ENCODE measurements around the gene STX19.
"Not testable (repeated sequence)": the region's sequence is repeated elsewhere in the genome, so short reads cannot be mapped to it uniquely, and the experiment has no call there.

STX19 gene

GRCh38 chr3:94049267-94049666 is 20.9 kb upstream of the STX19 start:
- Mint-ChIP-seq H3K36me3 (peaks cover 2% of the 10 kb centered on the region), H3K27ac (no peak overlapping the region), H3K9me3 (no peaks in the 10 kb centered on the region), H3K27me3 (no peaks in the 10 kb centered on the region), H3K4me3 (no peak overlapping the region), H3K4me1 (no peaks in the 10 kb centered on the region)

- H3K9me3 Mint-ChIP-seq: no peaks in the 10 kb centered on the region
- H3K27me3 Mint-ChIP-seq: no peaks in the 10 kb centered on the region
- no peaks in the 10 kb centered on the region for H3K4me1 Mint-ChIP-seq
- H3K4me3 Mint-ChIP-seq: no peak overlapping the region
- no peak overlapping the region for H3K27ac Mint-ChIP-seq
- H3K36me3 Mint-ChIP-seq: peaks cover 5% of the 10 kb centered on the region
Measured at GRCh38 chr3:94046533-94046932, 18.1 kb upstream of the STX19 start.

GRCh38 chr3:94044100-94044936 is 15.9 kb upstream of the STX19 start:
- not testable (repeated sequence) for H3K36me3 Mint-ChIP-seq, H3K27ac Mint-ChIP-seq, H3K9me3 Mint-ChIP-seq, H3K4me1 Mint-ChIP-seq, H3K4me3 Mint-ChIP-seq, H3K27me3 Mint-ChIP-seq

- Mint-ChIP-seq H3K27ac (peak overlapping the region; percentile 46), H3K36me3 (peaks cover 5% of the 10 kb centered on the region), H3K4me1 (no peaks in the 10 kb centered on the region), H3K9me3 (no peaks in the 10 kb centered on the region), H3K27me3 (no peaks in the 10 kb centered on the region), H3K4me3 (no peak overlapping the region)
Measured at GRCh38 chr3:94043285-94043684, 14.9 kb upstream of the STX19 start.

DNA sequence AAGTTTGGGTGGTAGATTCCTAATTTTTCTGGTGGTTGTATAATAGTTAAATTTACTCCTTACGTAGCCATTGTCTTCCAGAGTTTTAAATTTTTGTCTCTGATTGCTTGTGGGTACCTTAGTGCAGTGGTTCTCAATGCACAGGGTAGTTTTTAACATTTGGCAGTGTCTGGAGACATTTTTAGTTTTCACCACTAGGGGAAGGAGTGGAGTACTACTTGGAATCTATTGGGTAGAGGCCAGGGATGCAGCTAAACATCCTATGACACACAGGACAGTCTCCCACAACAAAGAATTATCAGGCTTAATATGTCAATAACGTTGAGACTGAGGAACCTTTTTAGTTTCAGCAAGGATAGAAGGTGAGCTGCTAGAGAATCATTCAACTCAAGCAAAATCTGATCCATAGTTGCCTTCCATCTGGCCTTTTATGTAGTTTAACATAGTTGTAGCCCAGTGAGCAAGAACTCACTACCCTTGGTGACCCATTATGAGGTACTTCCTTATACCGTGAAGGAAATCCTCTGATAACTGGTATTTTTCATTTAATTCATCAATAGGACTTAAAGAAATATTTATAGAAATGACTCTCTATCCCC is 8.6 kb upstream of the STX19 start:
- Mint-ChIP-seq H3K36me3 (peaks cover 6% of the 10 kb centered on the region), H3K27me3 (no peaks in the 10 kb centered on the region), H3K4me1 (no peaks in the 10 kb centered on the region), H3K9me3 (no peaks in the 10 kb centered on the region), H3K27ac (no peak overlapping the region), H3K4me3 (no peak overlapping the region)

DNA sequence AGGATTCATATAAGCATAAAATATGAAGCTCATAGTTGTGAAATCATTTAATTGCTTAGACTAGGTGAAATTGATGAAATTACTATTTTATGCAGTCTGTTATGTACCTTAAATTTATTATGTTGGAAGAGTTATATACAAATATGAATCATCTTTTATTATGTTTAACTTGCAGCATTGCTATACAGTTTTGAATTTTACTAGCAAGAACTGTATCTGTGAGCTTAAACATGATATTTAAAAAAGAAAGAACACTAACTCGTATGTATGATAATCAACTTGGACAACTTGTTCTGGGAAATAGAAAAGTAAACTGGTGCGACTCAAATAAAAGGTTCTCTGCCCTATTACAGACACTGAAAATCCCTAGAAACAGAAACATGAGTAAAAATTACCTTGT is 1.8 kb downstream of the STX19 start:
- Mint-ChIP-seq H3K27ac (no peak overlapping the region), H3K4me3 (no peak overlapping the region), H3K27me3 (no peaks in the 10 kb centered on the region), H3K4me1 (no peaks in the 10 kb centered on the region), H3K36me3 (no peaks in the 10 kb centered on the region), H3K9me3 (no peaks in the 10 kb centered on the region)

DNA sequence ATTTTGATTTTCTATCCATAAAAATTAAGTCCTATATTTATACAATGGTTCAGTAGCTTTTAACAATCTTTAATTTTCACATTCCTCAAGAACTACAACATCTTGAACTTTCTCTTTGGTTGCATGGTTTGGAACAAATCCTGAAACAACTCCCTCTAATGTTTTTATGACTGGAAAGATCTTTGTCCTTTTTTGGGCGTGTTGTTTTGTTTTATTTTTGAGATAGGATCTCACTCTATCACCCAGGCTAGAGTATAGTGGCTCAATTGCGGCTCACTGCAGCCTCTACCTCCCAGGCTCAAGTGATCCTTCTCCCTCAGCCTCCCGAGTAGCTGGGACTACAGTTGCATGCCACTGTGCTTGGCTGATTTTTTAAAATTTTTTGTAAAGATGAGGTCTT is 4.0 kb downstream of the STX19 start:
- H3K27me3 Mint-ChIP-seq: no peaks in the 10 kb centered on the region
- no peak overlapping the region for H3K4me3 Mint-ChIP-seq
- no peaks in the 10 kb centered on the region for H3K36me3 Mint-ChIP-seq

GRCh38 chr3:94020293-94020692 is 8.1 kb downstream of the STX19 start:
- H3K27me3 Mint-ChIP-seq: no peaks in the 10 kb centered on the region
- no peaks in the 10 kb centered on the region for H3K4me1 Mint-ChIP-seq
- peaks cover 1% of the 10 kb centered on the region for H3K36me3 Mint-ChIP-seq

More for the DNA sequence above, 4.0 kb downstream of the STX19 start:
- Mint-ChIP-seq H3K9me3 (no peaks in the 10 kb centered on the region), H3K4me1 (no peaks in the 10 kb centered on the region), H3K27ac (no peak overlapping the region)

DNA sequence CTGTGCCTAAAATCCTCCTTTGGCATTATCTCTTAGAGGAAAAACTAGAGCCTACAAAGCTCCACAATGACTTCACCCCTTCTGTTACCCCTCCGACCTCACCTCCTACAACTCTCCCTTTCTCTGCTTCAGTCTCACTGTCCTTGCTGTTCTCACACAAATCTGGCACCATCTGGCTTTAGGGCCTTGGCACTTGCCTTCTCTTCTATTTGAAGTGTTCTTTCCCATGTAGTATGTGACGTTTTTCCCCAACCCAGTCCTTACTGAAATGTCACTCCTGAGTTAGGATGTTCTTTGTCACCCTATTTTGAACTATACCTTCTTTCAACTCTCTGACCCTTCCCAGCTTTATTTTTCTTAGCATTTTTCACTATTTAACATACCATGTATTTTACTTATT is 8.7 kb downstream of the STX19 start:
- Mint-ChIP-seq H3K4me3 (no peak overlapping the region), H3K36me3 (peaks cover 1% of the 10 kb centered on the region), H3K9me3 (no peaks in the 10 kb centered on the region), H3K27ac (no peak overlapping the region), H3K27me3 (no peaks in the 10 kb centered on the region), H3K4me1 (peaks cover 6% of the 10 kb centered on the region)

More at GRCh38 chr3:94020293-94020692, 8.1 kb downstream of the STX19 start:
- no peak overlapping the region for H3K27ac Mint-ChIP-seq
- no peak overlapping the region for H3K4me3 Mint-ChIP-seq
- H3K9me3 Mint-ChIP-seq: no peaks in the 10 kb centered on the region

DNA sequence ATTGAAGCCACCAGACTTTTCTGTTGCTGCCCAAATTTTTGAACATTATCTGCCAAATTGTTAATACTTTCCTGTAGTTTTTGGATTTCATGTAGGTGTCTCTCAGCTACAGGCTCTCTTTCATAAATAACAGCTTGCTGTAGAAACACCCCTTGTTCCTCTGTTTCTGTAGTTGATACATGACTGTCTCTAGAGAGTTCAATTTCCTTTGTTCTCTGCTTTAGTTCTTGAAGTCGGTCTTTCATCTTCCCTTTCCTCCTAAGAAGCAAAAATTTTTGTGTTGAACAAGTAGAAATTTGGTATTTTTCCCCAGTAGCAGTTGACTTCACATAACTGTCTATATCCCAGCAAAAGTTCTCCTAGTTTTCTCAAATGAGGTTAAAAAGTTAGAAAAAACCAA is 13.4 kb downstream of the STX19 start:
- Mint-ChIP-seq H3K9me3 (no peaks in the 10 kb centered on the region), H3K27me3 (no peaks in the 10 kb centered on the region), H3K4me1 (peaks cover 34% of the 10 kb centered on the region), H3K4me3 (no peak overlapping the region), H3K27ac (peak overlapping the region; percentile 48), H3K36me3 (peaks cover 5% of the 10 kb centered on the region)

GRCh38 chr3:94012185-94012584 is 16.2 kb downstream of the STX19 start:
- H3K36me3 Mint-ChIP-seq: peaks cover 4% of the 10 kb centered on the region
- H3K27ac Mint-ChIP-seq: peak overlapping the region; percentile 36
- H3K4me3 Mint-ChIP-seq: no peak overlapping the region
- no peaks in the 10 kb centered on the region for H3K27me3 Mint-ChIP-seq
- peaks cover 34% of the 10 kb centered on the region for H3K4me1 Mint-ChIP-seq
- H3K9me3 Mint-ChIP-seq: no peaks in the 10 kb centered on the region

DNA sequence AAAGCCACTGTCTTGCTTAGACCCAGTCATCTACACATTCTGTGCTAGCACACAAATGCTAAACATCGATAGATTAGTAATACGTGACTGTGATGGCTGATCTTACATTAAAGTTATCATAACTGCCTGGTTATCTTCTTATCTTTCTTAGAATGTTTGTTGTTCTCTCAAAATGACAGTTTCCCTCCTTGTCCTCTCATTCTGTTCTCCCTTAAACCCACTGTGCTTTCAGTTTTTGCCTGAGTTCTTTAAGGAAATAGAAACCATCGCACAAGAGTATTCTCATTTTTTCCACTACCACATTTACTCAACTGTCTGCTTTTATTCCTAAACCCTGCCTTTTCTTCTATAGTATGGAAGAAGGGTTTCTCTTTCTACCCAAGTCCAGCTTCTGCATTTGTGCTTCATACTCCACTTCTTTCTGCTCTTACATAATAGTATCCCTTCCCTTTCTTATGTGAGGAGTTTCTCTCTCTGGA is 17.1 kb downstream of the STX19 start:
- no peak overlapping the region for H3K4me3 Mint-ChIP-seq
- peak overlapping the region; percentile 1 for H3K27ac Mint-ChIP-seq
- no peaks in the 10 kb centered on the region for H3K27me3 Mint-ChIP-seq
- peaks cover 4% of the 10 kb centered on the region for H3K36me3 Mint-ChIP-seq
- H3K9me3 Mint-ChIP-seq: no peaks in the 10 kb centered on the region
- H3K4me1 Mint-ChIP-seq: peaks cover 34% of the 10 kb centered on the region

DNA sequence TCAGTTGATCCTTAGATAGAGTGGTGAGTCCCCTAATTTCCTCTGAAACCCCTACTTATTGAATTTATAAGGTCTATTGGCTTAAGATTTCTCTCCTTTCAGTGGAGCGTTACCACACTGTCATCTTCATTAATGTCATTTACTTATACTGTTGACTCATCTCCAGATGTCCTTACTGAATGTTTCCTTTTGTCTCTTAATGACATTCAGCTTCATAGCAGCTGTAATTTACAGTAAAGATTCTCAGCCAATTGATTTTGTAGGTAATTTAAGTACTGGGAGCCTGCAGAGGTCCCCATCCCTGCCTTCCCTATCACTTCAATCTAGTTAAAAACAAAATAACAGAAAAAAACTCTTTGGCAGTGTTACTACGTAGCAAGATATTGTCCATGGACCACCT is 18.8 kb downstream of the STX19 start:
- H3K36me3 Mint-ChIP-seq: peaks cover 4% of the 10 kb centered on the region
- no peaks in the 10 kb centered on the region for H3K9me3 Mint-ChIP-seq
- H3K27me3 Mint-ChIP-seq: no peaks in the 10 kb centered on the region
- no peak overlapping the region for H3K4me3 Mint-ChIP-seq
- no peak overlapping the region for H3K27ac Mint-ChIP-seq
- H3K4me1 Mint-ChIP-seq: peaks cover 28% of the 10 kb centered on the region

DNA sequence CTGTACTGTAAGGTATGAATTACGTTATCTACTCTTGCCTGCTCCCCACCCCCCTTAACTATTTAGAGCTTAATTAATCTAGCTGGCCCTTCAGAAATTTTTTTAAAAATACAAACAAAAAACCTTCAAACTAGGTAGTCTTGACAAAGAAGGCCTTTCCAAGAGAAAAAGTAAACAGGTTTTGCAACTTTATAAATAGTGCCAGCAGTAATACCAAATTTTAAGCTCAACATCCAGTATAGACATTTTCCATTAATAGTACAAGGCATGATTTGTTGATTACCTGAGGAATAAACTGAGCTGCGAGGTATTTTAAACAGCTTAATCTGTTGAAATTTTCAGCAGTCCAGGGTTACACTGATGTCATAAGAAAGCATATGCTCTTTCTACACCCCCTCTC is 20.1 kb downstream of the STX19 start:
- no peaks in the 10 kb centered on the region for H3K27me3 Mint-ChIP-seq
- H3K36me3 Mint-ChIP-seq: peaks cover 4% of the 10 kb centered on the region
- H3K9me3 Mint-ChIP-seq: no peaks in the 10 kb centered on the region
- no peak overlapping the region for H3K27ac Mint-ChIP-seq
- no peak overlapping the region for H3K4me3 Mint-ChIP-seq
- peaks cover 29% of the 10 kb centered on the region for H3K4me1 Mint-ChIP-seq

DNA sequence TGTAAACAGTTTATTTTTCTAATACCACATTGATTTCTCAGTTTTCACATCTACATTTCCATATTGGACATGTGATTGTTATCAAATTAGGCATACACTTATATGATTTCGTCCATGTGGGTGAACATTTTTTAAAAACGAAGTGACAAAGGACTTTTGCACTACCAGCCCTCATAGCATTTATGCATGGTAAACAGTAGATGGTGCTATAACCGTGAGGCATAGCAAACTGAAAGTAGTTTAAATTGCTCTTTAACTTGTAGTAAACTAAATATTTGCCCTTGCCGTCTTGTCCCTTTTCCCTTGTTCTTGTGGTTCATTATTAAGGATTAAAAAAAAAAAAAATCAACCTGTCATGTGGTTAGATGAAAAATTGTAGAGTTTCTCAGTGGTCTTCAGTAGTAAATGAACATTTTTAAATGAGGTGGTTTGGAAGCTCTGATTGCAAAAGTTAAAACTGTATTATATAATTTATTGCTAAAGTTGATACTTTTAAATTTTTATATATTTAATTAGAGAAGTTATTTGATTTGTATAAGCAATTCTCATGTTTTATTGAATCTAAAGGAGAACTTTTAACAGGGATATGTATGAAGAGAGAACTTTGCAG is 24.0 kb downstream of the STX19 start:
- H3K4me1 Mint-ChIP-seq: peaks cover 5% of the 10 kb centered on the region
- H3K36me3 Mint-ChIP-seq: no peaks in the 10 kb centered on the region
- no peaks in the 10 kb centered on the region for H3K9me3 Mint-ChIP-seq
- peak overlapping the region; percentile 72 for H3K4me3 Mint-ChIP-seq
- H3K27me3 Mint-ChIP-seq: no peaks in the 10 kb centered on the region
- no peak overlapping the region for H3K27ac Mint-ChIP-seq

DNA sequence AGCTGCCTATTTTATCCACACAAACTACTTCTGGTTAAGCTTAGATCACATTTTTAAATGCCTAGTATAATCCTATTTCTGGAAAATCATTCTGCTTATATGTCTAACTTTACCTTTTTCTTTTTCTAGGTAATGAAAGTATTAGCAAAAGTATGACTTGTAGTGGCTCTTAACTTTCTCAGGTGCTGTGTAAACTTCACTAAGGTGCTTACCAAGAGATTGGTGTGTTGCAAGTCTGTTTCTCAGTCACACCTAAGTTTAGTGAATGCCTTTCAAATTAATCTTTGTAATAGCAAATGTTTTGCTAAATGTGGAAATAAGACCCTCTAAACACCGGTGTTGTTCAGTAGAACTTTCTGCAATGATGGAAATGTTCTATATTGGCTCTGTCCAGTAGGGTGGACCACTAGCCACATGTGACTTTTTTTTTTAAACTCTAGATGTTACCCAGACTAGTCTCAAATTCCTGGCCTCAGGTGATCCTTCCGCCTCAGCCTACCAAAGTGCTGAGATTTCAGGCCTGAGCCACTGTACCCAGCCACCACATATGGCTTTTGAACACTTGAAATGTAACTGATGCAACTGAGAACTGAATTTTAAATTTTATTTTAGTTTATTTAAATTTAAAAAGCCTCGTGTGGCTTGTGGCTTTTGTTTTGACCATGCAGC is 26.4 kb downstream of the STX19 start:
- Mint-ChIP-seq H3K4me1 (peaks cover 5% of the 10 kb centered on the region), H3K4me3 (no peak overlapping the region), H3K36me3 (peaks cover 2% of the 10 kb centered on the region), H3K9me3 (no peaks in the 10 kb centered on the region), H3K27me3 (no peaks in the 10 kb centered on the region), H3K27ac (no peak overlapping the region)
